HCT116 (cell line): Measurements from ENCODE around the gene TCP1. TPM values are rescaled to one million over a fixed set of nuclear protein-coding genes. Genes with fewer than 3 reads are reported as not detected.

Source experiments
- ATAC-seq: fragments of 200-7000 bp; cut with Tn5 transposase; 2 replicates; pipeline ENCODE4 v1.9.1; 2020; ENCODE audit warnings: mild to moderate bottlenecking, moderate library complexity
- BruUV-seq: library from RNA; stranded (reverse); fragments of 400-500 nt; replicated peaks from 2 replicates; lab custom pipeline; 2021; lab: Mats Ljungman, UMichigan
- CTCF ChIA-PET: fragments of 300-600 bp; sonication (Branson Sonifier 250); formaldehyde crosslinking; loops from one replicate; lab custom pipeline; 2021; ENCODE audit warnings: antibody characterized with exemption; lab: Charles Lee
- POLR2A ChIA-PET: fragments of 300-600, 350-600 bp; sonication (Branson Sonifier 250); formaldehyde crosslinking; loops from one replicate; lab custom pipeline; 2021; ENCODE audit warnings: antibody characterized with exemption; lab: Charles Lee
- RAD21 ChIA-PET, 2 experiments: fragments of 300-600 bp; sonication (Branson Sonifier 250); formaldehyde crosslinking; loops; one replicate each; lab custom pipeline; 2023; ENCODE audit warnings: low total read pairs in 2 of 2; ENCODE audit not compliant: uncharacterized antibody in 2 of 2, unreplicated experiment in 2 of 2, low non-redundant PET in 1 of 2; lab: Charles Lee
- DNase-seq: peaks from one replicate; pipeline ENCODE4 v3.0.0-alpha.2; 2010; ENCODE audit warnings: low read depth, low spot score
- H2AFZ ChIP-seq: fragments of 200-600 bp; shearing (Covaris generic), sonication (generic); 2 replicates; pipeline ENCODE4 v1.6.1; 2017; ENCODE audit warnings: low read depth, mixed run types, mixed read lengths, antibody characterized with exemption, low read length; ENCODE audit not compliant: poor library complexity, severe bottlenecking
- H3K27ac ChIP-seq: 2 replicates; pipeline ENCODE4 v1.5.1; 2012; ENCODE audit warnings: low read depth, low read length
- H3K27me3 ChIP-seq: fragments of 200-600 bp; sonication (generic); 2 replicates; pipeline ENCODE4 v1.6.1; 2016; ENCODE audit warnings: mixed run types, low read length, mixed read lengths; ENCODE audit not compliant: insufficient read depth
- H3K36me3 ChIP-seq, 2 experiments: fragments of 200-500 bp in 1 of 2; fragments of 200-600 bp in 1 of 2; sonication (Bioruptor generic) in 1 of 2; sonication (generic) in 1 of 2; 2 replicates each; pipeline versions ENCODE4 v1.5.1 to v1.6.1; 2014 to 2016; ENCODE audit warnings: low read length in 2 of 2, inconsistent platforms in 1 of 2, mixed read lengths in 1 of 2, mixed run types in 1 of 2; ENCODE audit not compliant: insufficient read depth in 2 of 2, control insufficient read depth in 1 of 2
- H3K4me1 ChIP-seq, 2 experiments: fragments of 200-600 bp in 1 of 2; sonication (generic) in 1 of 2; 2 replicates each; pipeline versions ENCODE4 v1.5.1 to v1.6.1; 2012 to 2017; ENCODE audit warnings: low read length in 2 of 2, inconsistent platforms in 1 of 2, mild to moderate bottlenecking in 1 of 2, mixed read lengths in 1 of 2, mixed run types in 1 of 2, moderate library complexity in 1 of 2; ENCODE audit not compliant: insufficient read depth in 2 of 2, control insufficient read depth in 1 of 2
- H3K4me2 ChIP-seq: fragments of 200-600 bp; sonication (generic); 2 replicates; pipeline ENCODE4 v1.6.1; 2017; ENCODE audit warnings: mixed run types, low read length, mixed read lengths
- H3K4me3 ChIP-seq, 2 experiments: fragments of 200-600 bp in 1 of 2; sonication (generic) in 1 of 2; replicated peaks in 1 of 2; 2 replicates each; pipeline ENCODE4 v1.5.1; 2011 to 2016; ENCODE audit warnings: low read length in 2 of 2, control low read depth in 1 of 2, low read depth in 1 of 2, mild to moderate bottlenecking in 1 of 2, mixed read lengths in 1 of 2, mixed run types in 1 of 2
- H3K79me2 ChIP-seq: fragments of 200-600 bp; sonication (generic); 2 replicates; pipeline ENCODE4 v1.6.1; 2017; ENCODE audit warnings: mild to moderate bottlenecking, mixed run types, low read length, moderate library complexity, mixed read lengths; ENCODE audit not compliant: insufficient read depth
- H3K9ac ChIP-seq: fragments of 200-600 bp; sonication (generic); 2 replicates; pipeline ENCODE4 v1.6.1; 2016; ENCODE audit warnings: low read length, mixed read lengths
- H3K9me2 ChIP-seq: fragments of 200-600 bp; sonication (generic), shearing (Covaris generic); 2 replicates; pipeline ENCODE4 v1.6.1; 2017; ENCODE audit warnings: mixed run types, mild to moderate bottlenecking, moderate library complexity; ENCODE audit not compliant: insufficient read depth
- H3K9me3 ChIP-seq, 2 experiments: fragments of 200-500 bp in 1 of 2; fragments of 200-600 bp in 1 of 2; sonication (Bioruptor generic) in 1 of 2; sonication (generic) in 1 of 2; 2 replicates each; pipeline ENCODE4 v1.6.1; 2014 to 2017; ENCODE audit warnings: low read length in 2 of 2, mixed read lengths in 2 of 2, inconsistent platforms in 1 of 2, low read depth in 1 of 2, mild to moderate bottlenecking in 1 of 2, mixed run types in 1 of 2, moderate library complexity in 1 of 2; ENCODE audit not compliant: control insufficient read depth in 1 of 2, insufficient read depth in 1 of 2
- H4K20me1 ChIP-seq: fragments of 200-600 bp; sonication (generic), shearing (Covaris generic); 2 replicates; pipeline ENCODE4 v1.6.1; 2017; ENCODE audit warnings: mixed run types, mild to moderate bottlenecking, moderate library complexity; ENCODE audit not compliant: insufficient read depth
- CBX3 ChIP-seq: IDR thresholded peaks from 2 replicates; pipeline ENCODE4 v1.6.1; 2012; ENCODE audit warnings: low read depth
- CEBPB ChIP-seq: IDR thresholded peaks from 2 replicates; pipeline ENCODE4 v1.6.1; 2012; ENCODE audit warnings: low read depth
- EGR1 ChIP-seq: IDR thresholded peaks from 2 replicates; pipeline ENCODE4 v1.6.1; 2012; ENCODE audit warnings: low read depth
- ELF1 ChIP-seq: IDR thresholded peaks from 2 replicates; pipeline ENCODE4 v1.6.1; 2012; ENCODE audit warnings: low read depth, borderline replicate concordance
- EZH2 ChIP-seq: fragments of 200-600 bp; sonication (generic); IDR thresholded peaks from 2 replicates; pipeline ENCODE4 v1.6.1; 2017; ENCODE audit warnings: antibody characterized with exemption, mixed run types
- EZH2phosphoT487 ChIP-seq: fragments of 200-600 bp; IDR thresholded peaks from 2 replicates; pipeline ENCODE4 v1.6.1; 2018; ENCODE audit warnings: antibody characterized with exemption, borderline replicate concordance
- FOSL1 ChIP-seq: IDR thresholded peaks from 2 replicates; pipeline ENCODE4 v1.6.1; 2012; ENCODE audit warnings: low read depth
- POLR2A ChIP-seq: IDR thresholded peaks from 2 replicates; pipeline ENCODE4 v1.7.0; 2011; ENCODE audit warnings: borderline replicate concordance; ENCODE audit not compliant: insufficient read depth, insufficient read length; ENCODE audit errors: extremely low read depth
- POLR2AphosphoS5 ChIP-seq: IDR thresholded peaks from 2 replicates; pipeline ENCODE4 v1.6.1; 2011; ENCODE audit warnings: mild to moderate bottlenecking, low read depth, low read length, moderate library complexity
- SP1 ChIP-seq: IDR thresholded peaks from 2 replicates; pipeline ENCODE4 v1.6.1; 2012; ENCODE audit warnings: low read depth
- SRF ChIP-seq: IDR thresholded peaks from 2 replicates; pipeline ENCODE4 v1.6.1; 2012; ENCODE audit warnings: low read depth
- TCF7L2 ChIP-seq: IDR thresholded peaks from 2 replicates; pipeline ENCODE4 v1.7.0; 2011; ENCODE audit warnings: borderline replicate concordance, inconsistent platforms; ENCODE audit not compliant: insufficient read depth, insufficient read length; ENCODE audit errors: extremely low read depth
- YY1 ChIP-seq: IDR thresholded peaks from 2 replicates; pipeline ENCODE4 v1.6.1; 2011; ENCODE audit warnings: low read length, low read depth, moderate library complexity, mild to moderate bottlenecking; ENCODE audit not compliant: insufficient replicate concordance; ENCODE audit errors: extremely low read depth
- ZFX ChIP-seq: fragments of 450-650 bp; IDR thresholded peaks from 2 replicates; pipeline ENCODE4 v1.6.1; 2017
- ZNF274 ChIP-seq: fragments of 200-500 bp; sonication (Bioruptor generic); IDR thresholded peaks from 2 replicates; pipeline ENCODE4 v1.6.1; 2014; ENCODE audit warnings: mild to moderate bottlenecking, low read depth, low read length, inconsistent platforms
- intact Hi-C: fragments of 100-400 bp; cut with micrococcal nuclease; formaldehyde crosslinking; loops from 2 replicates; pipeline ENCODE4 v1.10.0; 2022
- total RNA-seq: library from RNA; stranded (reverse); gene quantifications from one replicate; pipeline ENCODE4 v1.2.1, GENCODE V29; 2021; ENCODE audit not compliant: unreplicated experiment
- TF ChIP-seq, protein P1 (sequence below): IDR thresholded peaks from 2 replicates; pipeline ENCODE4 v1.6.1; 2011; ENCODE audit warnings: mild to moderate bottlenecking, low read length, moderate library complexity; ENCODE audit not compliant: insufficient replicate concordance; ENCODE audit errors: extremely low read depth
- TF ChIP-seq, protein P2 (sequence below), 3 experiments: fragments of 200-600 bp in 1 of 3; sonication (generic) in 1 of 3; IDR thresholded peaks in 2 of 3; conservative IDR thresholded peaks in 1 of 3; 2 replicates each; pipeline ENCODE4 v1.5.1; 2012 to 2017; ENCODE audit warnings: low read depth in 2 of 3, low read length in 2 of 3, antibody characterized with exemption in 1 of 3, borderline replicate concordance in 1 of 3, control low read depth in 1 of 3, mild to moderate bottlenecking in 1 of 3, mixed read lengths in 1 of 3, mixed run types in 1 of 3, moderate library complexity in 1 of 3; ENCODE audit not compliant: insufficient read depth in 1 of 3
- TF ChIP-seq, protein P3 (sequence below): IDR thresholded peaks from 2 replicates; pipeline ENCODE4 v1.6.1; 2012; ENCODE audit warnings: low read depth
- TF ChIP-seq, protein P4 (sequence below): IDR thresholded peaks from 2 replicates; pipeline ENCODE4 v1.6.1; 2012
- TF ChIP-seq, protein P5 (sequence below): IDR thresholded peaks from 2 replicates; pipeline ENCODE4 v1.6.1; 2012

TCP1 gene
- total RNA-seq, 1 experiment from 2014 or later = 447 TPM

DNA sequence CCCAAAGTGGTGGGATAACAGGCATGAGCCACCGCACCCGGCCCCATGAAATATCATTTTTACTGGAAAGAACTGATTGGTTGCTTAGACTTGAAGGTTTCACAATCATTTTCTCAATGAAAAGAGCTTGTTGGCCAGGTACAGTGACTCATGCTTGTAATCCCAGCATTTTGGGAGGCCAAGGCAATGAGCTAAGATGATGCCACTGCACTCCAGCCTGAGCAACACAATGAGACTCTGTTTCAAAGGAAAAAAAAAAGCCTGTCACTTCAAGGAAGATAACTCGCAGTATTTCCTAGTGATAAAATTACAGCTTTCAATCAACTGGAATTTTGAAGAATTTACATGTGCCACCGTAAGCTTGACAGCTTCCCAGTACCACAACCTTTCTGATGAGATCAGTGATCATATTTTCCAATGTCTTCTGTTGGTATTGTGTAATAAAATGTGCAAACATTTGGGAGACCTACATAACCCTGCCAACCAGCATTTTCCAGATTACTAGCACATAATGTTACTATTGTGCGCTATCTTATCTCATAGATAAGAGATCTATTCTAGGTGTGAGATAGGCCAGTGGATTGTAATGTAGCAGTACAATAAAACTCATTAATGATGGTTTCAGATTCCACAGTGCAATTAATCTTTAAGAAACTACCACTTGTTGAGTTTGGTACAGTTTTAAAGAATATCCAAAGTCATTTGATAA lies 17.9 kb upstream of the TCP1 start:
- Histone ChIP-seq H2AFZ (no peak overlapping the region), H3K27ac (no peak overlapping the region), H3K79me2 (no peaks in the 10 kb centered on the region), H3K9me3 (no peaks in the 10 kb centered on the region), H3K36me3 (no peaks in the 10 kb centered on the region), H4K20me1 (no peaks in the 10 kb centered on the region), H3K9me2 (no peaks in the 10 kb centered on the region), H3K4me2 (no peak overlapping the region), H3K9ac (no peak overlapping the region), H3K4me1 (no peaks in the 10 kb centered on the region)
- RAD21 ChIA-PET = no interaction called here
- CTCF ChIA-PET = no interaction called here
- POLR2A ChIA-PET = no interaction called here
- ATAC-seq (no peak), DNase-seq (no peak)
- no TSS peak for BruUV-seq
- TF ChIP-seq TCF7L2 = no peak
- TF ChIP-seq ZNF274 = no peak
- no peak for TF ChIP-seq FOSL1
- TF ChIP-seq, protein P1, sequence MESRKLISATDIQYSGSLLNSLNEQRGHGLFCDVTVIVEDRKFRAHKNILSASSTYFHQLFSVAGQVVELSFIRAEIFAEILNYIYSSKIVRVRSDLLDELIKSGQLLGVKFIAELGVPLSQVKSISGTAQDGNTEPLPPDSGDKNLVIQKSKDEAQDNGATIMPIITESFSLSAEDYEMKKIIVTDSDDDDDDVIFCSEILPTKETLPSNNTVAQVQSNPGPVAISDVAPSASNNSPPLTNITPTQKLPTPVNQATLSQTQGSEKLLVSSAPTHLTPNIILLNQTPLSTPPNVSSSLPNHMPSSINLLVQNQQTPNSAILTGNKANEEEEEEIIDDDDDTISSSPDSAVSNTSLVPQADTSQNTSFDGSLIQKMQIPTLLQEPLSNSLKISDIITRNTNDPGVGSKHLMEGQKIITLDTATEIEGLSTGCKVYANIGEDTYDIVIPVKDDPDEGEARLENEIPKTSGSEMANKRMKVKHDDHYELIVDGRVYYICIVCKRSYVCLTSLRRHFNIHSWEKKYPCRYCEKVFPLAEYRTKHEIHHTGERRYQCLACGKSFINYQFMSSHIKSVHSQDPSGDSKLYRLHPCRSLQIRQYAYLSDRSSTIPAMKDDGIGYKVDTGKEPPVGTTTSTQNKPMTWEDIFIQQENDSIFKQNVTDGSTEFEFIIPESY = no peak
- TF ChIP-seq EZH2 = no peak
- TF ChIP-seq SRF = no peak
- no peak for TF ChIP-seq ZFX
- TF ChIP-seq EZH2phosphoT487 = no peak
- TF ChIP-seq SP1 = no peak
- TF ChIP-seq, protein P2, sequence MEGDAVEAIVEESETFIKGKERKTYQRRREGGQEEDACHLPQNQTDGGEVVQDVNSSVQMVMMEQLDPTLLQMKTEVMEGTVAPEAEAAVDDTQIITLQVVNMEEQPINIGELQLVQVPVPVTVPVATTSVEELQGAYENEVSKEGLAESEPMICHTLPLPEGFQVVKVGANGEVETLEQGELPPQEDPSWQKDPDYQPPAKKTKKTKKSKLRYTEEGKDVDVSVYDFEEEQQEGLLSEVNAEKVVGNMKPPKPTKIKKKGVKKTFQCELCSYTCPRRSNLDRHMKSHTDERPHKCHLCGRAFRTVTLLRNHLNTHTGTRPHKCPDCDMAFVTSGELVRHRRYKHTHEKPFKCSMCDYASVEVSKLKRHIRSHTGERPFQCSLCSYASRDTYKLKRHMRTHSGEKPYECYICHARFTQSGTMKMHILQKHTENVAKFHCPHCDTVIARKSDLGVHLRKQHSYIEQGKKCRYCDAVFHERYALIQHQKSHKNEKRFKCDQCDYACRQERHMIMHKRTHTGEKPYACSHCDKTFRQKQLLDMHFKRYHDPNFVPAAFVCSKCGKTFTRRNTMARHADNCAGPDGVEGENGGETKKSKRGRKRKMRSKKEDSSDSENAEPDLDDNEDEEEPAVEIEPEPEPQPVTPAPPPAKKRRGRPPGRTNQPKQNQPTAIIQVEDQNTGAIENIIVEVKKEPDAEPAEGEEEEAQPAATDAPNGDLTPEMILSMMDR (IDR thresholded peaks at IDR 0.05 in 2 of 3, conservative IDR thresholded peaks at IDR 0.05 in 1 of 3; ENCODE audit: borderline replicate concordance in 1 of 3, insufficient read depth in 1 of 3, low read depth in 2 of 3, low read length in 2 of 3) = no peak
- TF ChIP-seq YY1 = no peak
- TF ChIP-seq, protein P3, sequence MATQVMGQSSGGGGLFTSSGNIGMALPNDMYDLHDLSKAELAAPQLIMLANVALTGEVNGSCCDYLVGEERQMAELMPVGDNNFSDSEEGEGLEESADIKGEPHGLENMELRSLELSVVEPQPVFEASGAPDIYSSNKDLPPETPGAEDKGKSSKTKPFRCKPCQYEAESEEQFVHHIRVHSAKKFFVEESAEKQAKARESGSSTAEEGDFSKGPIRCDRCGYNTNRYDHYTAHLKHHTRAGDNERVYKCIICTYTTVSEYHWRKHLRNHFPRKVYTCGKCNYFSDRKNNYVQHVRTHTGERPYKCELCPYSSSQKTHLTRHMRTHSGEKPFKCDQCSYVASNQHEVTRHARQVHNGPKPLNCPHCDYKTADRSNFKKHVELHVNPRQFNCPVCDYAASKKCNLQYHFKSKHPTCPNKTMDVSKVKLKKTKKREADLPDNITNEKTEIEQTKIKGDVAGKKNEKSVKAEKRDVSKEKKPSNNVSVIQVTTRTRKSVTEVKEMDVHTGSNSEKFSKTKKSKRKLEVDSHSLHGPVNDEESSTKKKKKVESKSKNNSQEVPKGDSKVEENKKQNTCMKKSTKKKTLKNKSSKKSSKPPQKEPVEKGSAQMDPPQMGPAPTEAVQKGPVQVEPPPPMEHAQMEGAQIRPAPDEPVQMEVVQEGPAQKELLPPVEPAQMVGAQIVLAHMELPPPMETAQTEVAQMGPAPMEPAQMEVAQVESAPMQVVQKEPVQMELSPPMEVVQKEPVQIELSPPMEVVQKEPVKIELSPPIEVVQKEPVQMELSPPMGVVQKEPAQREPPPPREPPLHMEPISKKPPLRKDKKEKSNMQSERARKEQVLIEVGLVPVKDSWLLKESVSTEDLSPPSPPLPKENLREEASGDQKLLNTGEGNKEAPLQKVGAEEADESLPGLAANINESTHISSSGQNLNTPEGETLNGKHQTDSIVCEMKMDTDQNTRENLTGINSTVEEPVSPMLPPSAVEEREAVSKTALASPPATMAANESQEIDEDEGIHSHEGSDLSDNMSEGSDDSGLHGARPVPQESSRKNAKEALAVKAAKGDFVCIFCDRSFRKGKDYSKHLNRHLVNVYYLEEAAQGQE = no peak
- no peak for TF ChIP-seq CBX3
- TF ChIP-seq EGR1 = no peak
- TF ChIP-seq, protein P4, sequence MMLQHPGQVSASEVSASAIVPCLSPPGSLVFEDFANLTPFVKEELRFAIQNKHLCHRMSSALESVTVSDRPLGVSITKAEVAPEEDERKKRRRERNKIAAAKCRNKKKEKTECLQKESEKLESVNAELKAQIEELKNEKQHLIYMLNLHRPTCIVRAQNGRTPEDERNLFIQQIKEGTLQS = no peak
- TF ChIP-seq POLR2A = no peak
- TF ChIP-seq ELF1 = no peak
- TF ChIP-seq, protein P5, sequence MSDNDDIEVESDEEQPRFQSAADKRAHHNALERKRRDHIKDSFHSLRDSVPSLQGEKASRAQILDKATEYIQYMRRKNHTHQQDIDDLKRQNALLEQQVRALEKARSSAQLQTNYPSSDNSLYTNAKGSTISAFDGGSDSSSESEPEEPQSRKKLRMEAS = no peak
- TF ChIP-seq POLR2AphosphoS5 = no peak
- TF ChIP-seq CEBPB = no peak
- TF ChIP-seq, all 23 proteins: peak for 0
- no peak overlapping the region for H3K4me3 ChIP-seq
- intact Hi-C loops = no loop called here
- no peaks in the 10 kb centered on the region for H3K27me3 ChIP-seq
